GM12878 (cell line): ENCODE measurements around the gene TMEM132C. TPM values are rescaled to one million over a fixed set of nuclear protein-coding genes. Genes with fewer than 3 reads are reported as not detected.

Experiments used
- BACH1 ChIP-seq: fragments of 450-650 bp; IDR thresholded peaks from 2 replicates; pipeline ENCODE4 v1.6.1; 2017; ENCODE audit warnings: mild to moderate bottlenecking, borderline replicate concordance
- BCL3 ChIP-seq: IDR thresholded peaks from 2 replicates; pipeline ENCODE4 v1.6.1; 2011; ENCODE audit warnings: borderline replicate concordance, low read depth, mild to moderate bottlenecking, moderate library complexity, low read length; ENCODE audit not compliant: insufficient read depth, poor library complexity, severe bottlenecking
- EGR1 ChIP-seq, 2 experiments: IDR thresholded peaks; 1 replicate in 1 of 2; 2 replicates in 1 of 2; pipeline ENCODE4 v1.6.1; 2011 to 2012; ENCODE audit warnings: low read depth in 2 of 2, low read length in 2 of 2, borderline replicate concordance in 1 of 2, mild to moderate bottlenecking in 1 of 2, moderate library complexity in 1 of 2
- HDGF ChIP-seq: fragments of 450-650 bp; IDR thresholded peaks from 2 replicates; pipeline ENCODE4 v1.6.1; 2016; ENCODE audit warnings: antibody characterized with exemption
- MLLT1 ChIP-seq: fragments of 450-650 bp; IDR thresholded peaks from 2 replicates; pipeline ENCODE4 v1.6.1; 2016; ENCODE audit warnings: mild to moderate bottlenecking
- MTA3 ChIP-seq: IDR thresholded peaks from 2 replicates; pipeline ENCODE4 v1.6.1; 2012; ENCODE audit warnings: low read length, inconsistent platforms, borderline replicate concordance
- NRF1 ChIP-seq: conservative IDR thresholded peaks from 2 replicates; pipeline ENCODE4 v1.6.1; 2011; ENCODE audit warnings: mild to moderate bottlenecking, low read depth, low read length, improper control_type of control experiment
- POLR2AphosphoS2 ChIP-seq: IDR thresholded peaks from 2 replicates; pipeline ENCODE4 v1.6.1; 2011; ENCODE audit warnings: low read depth, mild to moderate bottlenecking, low read length, improper control_type of control experiment, moderate library complexity
- RFX5 ChIP-seq: IDR thresholded peaks from 2 replicates; pipeline ENCODE4 v1.6.1; 2011; ENCODE audit warnings: low read depth, low read length, improper control_type of control experiment
- TAF1 ChIP-seq: IDR thresholded peaks from 2 replicates; pipeline ENCODE4 v1.6.1; 2011; ENCODE audit warnings: mild to moderate bottlenecking, low read depth, low read length, borderline replicate concordance
- WRNIP1 ChIP-seq: IDR thresholded peaks from 2 replicates; pipeline ENCODE4 v1.6.1; 2011; ENCODE audit warnings: low read depth, low read length, improper control_type of control experiment, borderline replicate concordance
- ZNF207 ChIP-seq: fragments of 450-650 bp; IDR thresholded peaks from 2 replicates; pipeline ENCODE4 v1.6.1; 2014; ENCODE audit warnings: antibody characterized with exemption, mild to moderate bottlenecking, borderline replicate concordance
- ZZZ3 ChIP-seq: IDR thresholded peaks from 2 replicates; pipeline ENCODE4 v1.6.1; 2011; ENCODE audit warnings: low read depth; ENCODE audit not compliant: control insufficient read depth, insufficient read length
- polyA plus RNA-seq, 11 experiments: library from polyadenylated mRNA; depleted of rRNA in 4 of 11; unstranded in 6 of 11; stranded (reverse) in 5 of 11; fragments of >200 nt; fragmentation: Nextera tagmentation in 4 of 11; fragmentation: Illumina TruSeq in 1 of 11; extraction: Ambion mirVana in 4 of 11; extraction: Trizol in 1 of 11; gene quantifications; 1 replicate in 1 of 11; 2 replicates in 10 of 11; pipeline versions ENCODE4 v1.2.1 to v1.2.3, GENCODE V29; 2011 to 2016; ENCODE audit warnings: inconsistent platforms in 2 of 11, missing spikeins in 2 of 11, low read depth in 1 of 11
- total RNA-seq, 4 experiments: library from RNA; depleted of rRNA in 3 of 4; stranded (reverse); fragments of >200 nt in 3 of 4; fragmentation: Illumina TruSeq in 1 of 4; extraction: Trizol in 1 of 4; gene quantifications; 2 replicates each; pipeline versions ENCODE4 v1.2.1 to v1.2.3, GENCODE V29; 2013 to 2021
- TF ChIP-seq, protein P1 (sequence below): IDR thresholded peaks from 2 replicates; pipeline ENCODE4 v1.6.1; 2012; ENCODE audit warnings: improper control_type of control experiment, low read depth, low read length; ENCODE audit not compliant: insufficient replicate concordance
- TF ChIP-seq, protein P2 (sequence below): fragments of 150-350 bp; IDR thresholded peaks from 2 replicates; pipeline ENCODE4 v1.6.1; 2014; ENCODE audit warnings: mild to moderate bottlenecking, low read depth, low read length

The TMEM132C gene
- total and polyA plus RNA-seq, 10 of the 15 experiments (the other 5 are each of a cell fraction or from before 2014, with no cell fraction given): not detected

- TF ChIP-seq, protein P1, sequence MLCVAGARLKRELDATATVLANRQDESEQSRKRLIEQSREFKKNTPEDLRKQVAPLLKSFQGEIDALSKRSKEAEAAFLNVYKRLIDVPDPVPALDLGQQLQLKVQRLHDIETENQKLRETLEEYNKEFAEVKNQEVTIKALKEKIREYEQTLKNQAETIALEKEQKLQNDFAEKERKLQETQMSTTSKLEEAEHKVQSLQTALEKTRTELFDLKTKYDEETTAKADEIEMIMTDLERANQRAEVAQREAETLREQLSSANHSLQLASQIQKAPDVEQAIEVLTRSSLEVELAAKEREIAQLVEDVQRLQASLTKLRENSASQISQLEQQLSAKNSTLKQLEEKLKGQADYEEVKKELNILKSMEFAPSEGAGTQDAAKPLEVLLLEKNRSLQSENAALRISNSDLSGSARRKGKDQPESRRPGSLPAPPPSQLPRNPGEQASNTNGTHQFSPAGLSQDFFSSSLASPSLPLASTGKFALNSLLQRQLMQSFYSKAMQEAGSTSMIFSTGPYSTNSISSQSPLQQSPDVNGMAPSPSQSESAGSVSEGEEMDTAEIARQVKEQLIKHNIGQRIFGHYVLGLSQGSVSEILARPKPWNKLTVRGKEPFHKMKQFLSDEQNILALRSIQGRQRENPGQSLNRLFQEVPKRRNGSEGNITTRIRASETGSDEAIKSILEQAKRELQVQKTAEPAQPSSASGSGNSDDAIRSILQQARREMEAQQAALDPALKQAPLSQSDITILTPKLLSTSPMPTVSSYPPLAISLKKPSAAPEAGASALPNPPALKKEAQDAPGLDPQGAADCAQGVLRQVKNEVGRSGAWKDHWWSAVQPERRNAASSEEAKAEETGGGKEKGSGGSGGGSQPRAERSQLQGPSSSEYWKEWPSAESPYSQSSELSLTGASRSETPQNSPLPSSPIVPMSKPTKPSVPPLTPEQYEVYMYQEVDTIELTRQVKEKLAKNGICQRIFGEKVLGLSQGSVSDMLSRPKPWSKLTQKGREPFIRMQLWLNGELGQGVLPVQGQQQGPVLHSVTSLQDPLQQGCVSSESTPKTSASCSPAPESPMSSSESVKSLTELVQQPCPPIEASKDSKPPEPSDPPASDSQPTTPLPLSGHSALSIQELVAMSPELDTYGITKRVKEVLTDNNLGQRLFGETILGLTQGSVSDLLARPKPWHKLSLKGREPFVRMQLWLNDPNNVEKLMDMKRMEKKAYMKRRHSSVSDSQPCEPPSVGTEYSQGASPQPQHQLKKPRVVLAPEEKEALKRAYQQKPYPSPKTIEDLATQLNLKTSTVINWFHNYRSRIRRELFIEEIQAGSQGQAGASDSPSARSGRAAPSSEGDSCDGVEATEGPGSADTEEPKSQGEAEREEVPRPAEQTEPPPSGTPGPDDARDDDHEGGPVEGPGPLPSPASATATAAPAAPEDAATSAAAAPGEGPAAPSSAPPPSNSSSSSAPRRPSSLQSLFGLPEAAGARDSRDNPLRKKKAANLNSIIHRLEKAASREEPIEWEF: no peak
- TF ChIP-seq ZZZ3 (no peak), MLLT1 (no peak), RFX5 (no peak), MTA3 (no peak), NRF1 (no peak), ZNF207 (no peak), POLR2AphosphoS2 (no peak), EGR1 (IDR thresholded peaks at IDR 0.05; ENCODE audit: borderline replicate concordance in 1 of 2, low read depth in 2 of 2, low read length in 2 of 2) (no peak), BACH1 (no peak), TAF1 (no peak), HDGF (no peak), BCL3 (no peak), WRNIP1 (no peak)
- TF ChIP-seq, protein P2, sequence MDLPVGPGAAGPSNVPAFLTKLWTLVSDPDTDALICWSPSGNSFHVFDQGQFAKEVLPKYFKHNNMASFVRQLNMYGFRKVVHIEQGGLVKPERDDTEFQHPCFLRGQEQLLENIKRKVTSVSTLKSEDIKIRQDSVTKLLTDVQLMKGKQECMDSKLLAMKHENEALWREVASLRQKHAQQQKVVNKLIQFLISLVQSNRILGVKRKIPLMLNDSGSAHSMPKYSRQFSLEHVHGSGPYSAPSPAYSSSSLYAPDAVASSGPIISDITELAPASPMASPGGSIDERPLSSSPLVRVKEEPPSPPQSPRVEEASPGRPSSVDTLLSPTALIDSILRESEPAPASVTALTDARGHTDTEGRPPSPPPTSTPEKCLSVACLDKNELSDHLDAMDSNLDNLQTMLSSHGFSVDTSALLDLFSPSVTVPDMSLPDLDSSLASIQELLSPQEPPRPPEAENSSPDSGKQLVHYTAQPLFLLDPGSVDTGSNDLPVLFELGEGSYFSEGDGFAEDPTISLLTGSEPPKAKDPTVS: no peak
- TF ChIP-seq, all 136 proteins: peak for 0
Measured at GRCh38 chr12:128471491-128471890, 204.5 kb downstream of the TMEM132C start (continued).
